Measurements from ENCODE around the gene ST3GAL5. TPM values are rescaled to one million over a fixed set of nuclear protein-coding genes. Genes with fewer than 3 reads are reported as not detected.

The ST3GAL5 gene
- total RNA-seq, 4 donors from 2014 or later: 30.9 to 37.4 (median 32.9) TPM

GRCh38 chr2:85853499-85854165 is 35.2 kb downstream of the ST3GAL5 start:
- Histone ChIP-seq H3K4me3 (no peak overlapping the region), H3K27me3 (no peaks in the 10 kb centered on the region), H3K27ac (peak overlapping the region in 3 of 4 donors; percentile 76 to 80 (median 79)), H3K36me3 (peaks cover 0 to 84% (median 0%) of the 10 kb centered on the region in 3 donors), H3K4me1 (peaks cover 0 to 20% (median 8%) of the 10 kb centered on the region in 4 donors), H3K9me3 (no peaks in the 10 kb centered on the region)
- TF ChIP-seq CTCF (IDR thresholded peaks at IDR 0.05) (no peak), POLR2A (IDR thresholded peaks at IDR 0.05) (no peak), EP300 (IDR thresholded peaks at IDR 0.05) (no peak)
- no peak for DNase-seq (ENCODE audit: low spot score in 2 of 2)
- WGBS, 2 donors: 63 to 70% methylated on average over 10 of the region's 10 CpGs

GRCh38 chr2:85852937-85853498 is 35.8 kb downstream of the ST3GAL5 start:
- WGBS, 2 donors: 67 to 72% methylated on average over 11 of the region's 11 CpGs
- Histone ChIP-seq H3K36me3 (peaks cover 0 to 84% (median 0%) of the 10 kb centered on the region in 3 donors), H3K27ac (peak overlapping the region in 3 of 4 donors; percentile 76 to 80 (median 79)), H3K9me3 (no peaks in the 10 kb centered on the region), H3K4me1 (peaks cover 0 to 19% (median 8%) of the 10 kb centered on the region in 4 donors), H3K4me3 (no peak overlapping the region), H3K27me3 (no peaks in the 10 kb centered on the region)
- peak in 1 of 2 donors; percentile 44 for DNase-seq (ENCODE audit: low spot score in 2 of 2)
- no peak for TF ChIP-seq CTCF (IDR thresholded peaks at IDR 0.05)
- no peak for TF ChIP-seq EP300 (IDR thresholded peaks at IDR 0.05)
- no peak for TF ChIP-seq POLR2A (IDR thresholded peaks at IDR 0.05)

GRCh38 chr2:85852152-85852840 is 36.5 kb downstream of the ST3GAL5 start:
- 88 to 89% methylated on average over 11 of the region's 11 CpGs for WGBS, 2 donors
- no peak for DNase-seq (ENCODE audit: low spot score in 2 of 2)
- Histone ChIP-seq H3K27ac (peak overlapping the region in 3 of 4 donors; percentile 76 to 80 (median 79)), H3K27me3 (no peaks in the 10 kb centered on the region), H3K36me3 (peaks cover 0 to 85% (median 3%) of the 10 kb centered on the region in 3 donors), H3K9me3 (no peaks in the 10 kb centered on the region), H3K4me1 (peaks cover 0 to 19% (median 8%) of the 10 kb centered on the region in 4 donors), H3K4me3 (no peak overlapping the region)
- TF ChIP-seq POLR2A (IDR thresholded peaks at IDR 0.05) (no peak), CTCF (IDR thresholded peaks at IDR 0.05) (no peak), EP300 (IDR thresholded peaks at IDR 0.05) (no peak)

GRCh38 chr2:85851253-85852151 is 37.3 kb downstream of the ST3GAL5 start:
- TF ChIP-seq CTCF (IDR thresholded peaks at IDR 0.05): no peak
- TF ChIP-seq POLR2A (IDR thresholded peaks at IDR 0.05): no peak
- TF ChIP-seq EP300 (IDR thresholded peaks at IDR 0.05): no peak
- DNase-seq (ENCODE audit: low spot score in 2 of 2): no peak
- Histone ChIP-seq H3K27me3 (no peaks in the 10 kb centered on the region), H3K9me3 (no peaks in the 10 kb centered on the region), H3K4me1 (peaks cover 0 to 19% (median 8%) of the 10 kb centered on the region in 4 donors), H3K27ac (peak overlapping the region in 2 of 4 donors; percentile 79 to 80), H3K4me3 (no peak overlapping the region), H3K36me3 (peaks cover 0 to 87% (median 3%) of the 10 kb centered on the region in 3 donors)
- 79% methylated on average over 10 to 11 of the region's 11 CpGs for WGBS, 2 donors
